Activated naive CD4-positive, alpha-beta T cell treated with anti-CD3 and anti-CD28 coated beads for 36 hours (primary cell): ENCODE measurements around the gene UVSSA. TPM values are rescaled to one million over a fixed set of nuclear protein-coding genes. Genes with fewer than 3 reads are reported as not detected.
"Not testable (repeated sequence)": the region's sequence is repeated elsewhere in the genome, so short reads cannot be mapped to it uniquely, and the experiment has no call there.

Source experiments
- CTCF ChIA-PET: fragments of 350-600 bp; sonication (Branson Sonifier 250); formaldehyde crosslinking; loops from one replicate; lab custom pipeline; 2021; ENCODE audit warnings: antibody characterized with exemption; lab: Charles Lee
- DNase-seq: peaks from one replicate; pipeline ENCODE4 v3.0.0-alpha.2; 2020
- H3K27ac Mint-ChIP-seq: one replicate; pipeline ENCODE4 v1.8.0; 2021; ENCODE audit warnings: mild to moderate bottlenecking, mixed read lengths
- H3K27me3 Mint-ChIP-seq: one replicate; pipeline ENCODE4 v1.8.0; 2021; ENCODE audit warnings: low read depth, mixed read lengths
- H3K36me3 Mint-ChIP-seq: one replicate; pipeline ENCODE4 v1.8.0; 2021; ENCODE audit warnings: low read depth, mixed read lengths
- H3K4me1 Mint-ChIP-seq: one replicate; pipeline ENCODE4 v1.8.0; 2021; ENCODE audit warnings: low read depth, mixed read lengths
- H3K4me3 Mint-ChIP-seq: one replicate; pipeline ENCODE4 v1.8.0; 2021; ENCODE audit warnings: mild to moderate bottlenecking, moderate library complexity, mixed read lengths
- H3K9me3 Mint-ChIP-seq: one replicate; pipeline ENCODE4 v1.8.0; 2021; ENCODE audit warnings: mixed read lengths
- intact Hi-C: fragments of 100-400 bp; cut with micrococcal nuclease; formaldehyde crosslinking; loops from one replicate; pipeline ENCODE4 v1.15.1; 2023
- total RNA-seq, 2 experiments: library from RNA; stranded (reverse); gene quantifications; one replicate each; pipeline ENCODE4 v1.2.3, GENCODE V29; 2021

UVSSA gene
- total RNA-seq, 2 experiments from 2014 or later, result 20.0 to 24.3 TPM

- CTCF ChIA-PET, result interaction anchor here (1.8 kb wide), 1 partner anchor 10 kb away, joined by 7 read pairs; no protein-coding TSS in a partner anchor
- DNase-seq, result no peak
- H3K27ac Mint-ChIP-seq, result no peak overlapping the region
- H3K36me3 Mint-ChIP-seq, result no peaks in the 10 kb centered on the region
- no peaks in the 10 kb centered on the region for H3K27me3 Mint-ChIP-seq
- no peak overlapping the region for H3K4me3 Mint-ChIP-seq
- intact Hi-C loops, result no loop called here
- H3K4me1 Mint-ChIP-seq, result no peaks in the 10 kb centered on the region
- H3K9me3 Mint-ChIP-seq, result no peaks in the 10 kb centered on the region
These were observed 18.5 kb downstream of the UVSSA start for GRCh38 chr4:1365271-1366178.

- DNase-seq, result no peak
- no peaks in the 10 kb centered on the region for H3K9me3 Mint-ChIP-seq
- no peak overlapping the region for H3K4me3 Mint-ChIP-seq
- H3K27me3 Mint-ChIP-seq, result no peaks in the 10 kb centered on the region
- intact Hi-C loops, result no loop called here
- peaks cover 1% of the 10 kb centered on the region for H3K36me3 Mint-ChIP-seq
- H3K4me1 Mint-ChIP-seq, result no peaks in the 10 kb centered on the region
- H3K27ac Mint-ChIP-seq, result no peak overlapping the region
- CTCF ChIA-PET, result no interaction called here
These were observed 19.6 kb downstream of the UVSSA start for GRCh38 chr4:1366371-1367229.

GRCh38 chr4:1367230-1367935, 20.4 kb downstream of the UVSSA start:
- H3K27ac Mint-ChIP-seq, result no peak overlapping the region
- H3K4me3 Mint-ChIP-seq, result no peak overlapping the region
- no peaks in the 10 kb centered on the region for H3K9me3 Mint-ChIP-seq
- no peak for DNase-seq
- peaks cover 4% of the 10 kb centered on the region for H3K36me3 Mint-ChIP-seq
- H3K27me3 Mint-ChIP-seq, result no peaks in the 10 kb centered on the region
- intact Hi-C loops, result no loop called here
- no peaks in the 10 kb centered on the region for H3K4me1 Mint-ChIP-seq
- CTCF ChIA-PET, result interaction anchor here (1.4 kb wide), 1 partner anchor 11 kb away, joined by 3 read pairs; no protein-coding TSS in a partner anchor

GRCh38 chr4:1367936-1368289, 20.9 kb downstream of the UVSSA start:
- Mint-ChIP-seq H3K4me1 (no peaks in the 10 kb centered on the region), H3K27ac (no peak overlapping the region), H3K4me3 (no peak overlapping the region), H3K9me3 (no peaks in the 10 kb centered on the region), H3K27me3 (no peaks in the 10 kb centered on the region), H3K36me3 (peaks cover 6% of the 10 kb centered on the region)
- intact Hi-C loops, result no loop called here
- DNase-seq, result no peak
- CTCF ChIA-PET, result interaction anchor here (1.4 kb wide), 1 partner anchor 12 kb away, joined by 3 read pairs; no protein-coding TSS in a partner anchor

GRCh38 chr4:1368421-1369090, 21.5 kb downstream of the UVSSA start:
- H3K27ac Mint-ChIP-seq, result no peak overlapping the region
- DNase-seq, result no peak
- no peaks in the 10 kb centered on the region for H3K9me3 Mint-ChIP-seq
- intact Hi-C loops, result no loop called here
- CTCF ChIA-PET, result interaction anchor here (1.4 kb wide), 1 partner anchor 13 kb away, joined by 3 read pairs; no protein-coding TSS in a partner anchor
- no peak overlapping the region for H3K4me3 Mint-ChIP-seq
- H3K27me3 Mint-ChIP-seq, result no peaks in the 10 kb centered on the region
- H3K36me3 Mint-ChIP-seq, result peaks cover 6% of the 10 kb centered on the region
- no peaks in the 10 kb centered on the region for H3K4me1 Mint-ChIP-seq

- intact Hi-C loops, result no loop called here
These were observed 22.1 kb downstream of the UVSSA start for GRCh38 chr4:1369091-1369450.

GRCh38 chr4:1369479-1370079, 22.6 kb downstream of the UVSSA start:
- no peak for DNase-seq
- Mint-ChIP-seq H3K27me3 (no peaks in the 10 kb centered on the region), H3K9me3 (no peaks in the 10 kb centered on the region), H3K4me3 (no peak overlapping the region), H3K27ac (no peak overlapping the region), H3K4me1 (no peaks in the 10 kb centered on the region), H3K36me3 (peaks cover 6% of the 10 kb centered on the region)
- intact Hi-C loops, result no loop called here
- CTCF ChIA-PET, result no interaction called here

More at GRCh38 chr4:1369091-1369450, 22.1 kb downstream of the UVSSA start:
- CTCF ChIA-PET, result interaction anchor here (1.4 kb wide), 1 partner anchor 13 kb away, joined by 3 read pairs; no protein-coding TSS in a partner anchor
- peaks cover 6% of the 10 kb centered on the region for H3K36me3 Mint-ChIP-seq
- no peaks in the 10 kb centered on the region for H3K4me1 Mint-ChIP-seq
- no peaks in the 10 kb centered on the region for H3K27me3 Mint-ChIP-seq
- H3K27ac Mint-ChIP-seq, result no peak overlapping the region
- H3K4me3 Mint-ChIP-seq, result no peak overlapping the region
- H3K9me3 Mint-ChIP-seq, result no peaks in the 10 kb centered on the region
- DNase-seq, result no peak

GRCh38 chr4:1370321-1371124, 23.5 kb downstream of the UVSSA start:
- Mint-ChIP-seq H3K27me3 (no peaks in the 10 kb centered on the region), H3K9me3 (no peaks in the 10 kb centered on the region), H3K36me3 (peaks cover 6% of the 10 kb centered on the region), H3K27ac (no peak overlapping the region), H3K4me3 (no peak overlapping the region), H3K4me1 (no peaks in the 10 kb centered on the region)
- DNase-seq, result no peak
- CTCF ChIA-PET, result interaction anchor here (0.6 kb wide), 1 partner anchor 17 kb away, joined by 4 read pairs; no protein-coding TSS in a partner anchor
- intact Hi-C loops, result no loop called here

GRCh38 chr4:1371176-1372165, 24.5 kb downstream of the UVSSA start:
- no peak for DNase-seq
- Mint-ChIP-seq H3K4me1 (no peaks in the 10 kb centered on the region), H3K27ac (no peak overlapping the region), H3K36me3 (peaks cover 6% of the 10 kb centered on the region), H3K9me3 (no peaks in the 10 kb centered on the region), H3K27me3 (no peaks in the 10 kb centered on the region), H3K4me3 (no peak overlapping the region)
- intact Hi-C loops, result no loop called here
- CTCF ChIA-PET, result no interaction called here

GRCh38 chr4:1372576-1372975, 25.6 kb downstream of the UVSSA start:
- DNase-seq, H3K4me1 Mint-ChIP-seq, H3K4me3 Mint-ChIP-seq, H3K27me3 Mint-ChIP-seq, H3K9me3 Mint-ChIP-seq, H3K36me3 Mint-ChIP-seq, H3K27ac Mint-ChIP-seq, intact Hi-C loops, CTCF ChIA-PET: not testable (repeated sequence)
